HCT116 (cell line): ENCODE data around the gene GREB1L.

ENCODE experiments used
- CTCF ChIP-seq, 3 experiments: fragments of 200-600 bp in 1 of 3; sonication (generic) in 1 of 3; IDR thresholded peaks in 2 of 3; conservative IDR thresholded peaks in 1 of 3; 2 replicates each; pipeline ENCODE4 v1.5.1; 2012 to 2017; ENCODE audit warnings: low read depth in 2 of 3, low read length in 2 of 3, antibody characterized with exemption in 1 of 3, borderline replicate concordance in 1 of 3, control low read depth in 1 of 3, mild to moderate bottlenecking in 1 of 3, mixed read lengths in 1 of 3, mixed run types in 1 of 3, moderate library complexity in 1 of 3; ENCODE audit not compliant: insufficient read depth in 1 of 3
- EZH2 ChIP-seq: fragments of 200-600 bp; sonication (generic); IDR thresholded peaks from 2 replicates; pipeline ENCODE4 v1.6.1; 2017; ENCODE audit warnings: antibody characterized with exemption, mixed run types
- EZH2phosphoT487 ChIP-seq: fragments of 200-600 bp; IDR thresholded peaks from 2 replicates; pipeline ENCODE4 v1.6.1; 2018; ENCODE audit warnings: antibody characterized with exemption, borderline replicate concordance
- POLR2A ChIP-seq: IDR thresholded peaks from 2 replicates; pipeline ENCODE4 v1.7.0; 2011; ENCODE audit warnings: borderline replicate concordance; ENCODE audit not compliant: insufficient read depth, insufficient read length; ENCODE audit errors: extremely low read depth
- RAD21 ChIP-seq: IDR thresholded peaks from 2 replicates; pipeline ENCODE4 v1.6.1; 2012; ENCODE audit warnings: low read depth, mild to moderate bottlenecking
- ZNF274 ChIP-seq: fragments of 200-500 bp; sonication (Bioruptor generic); IDR thresholded peaks from 2 replicates; pipeline ENCODE4 v1.6.1; 2014; ENCODE audit warnings: mild to moderate bottlenecking, low read depth, low read length, inconsistent platforms

GRCh38 chr18:21321711-21322110, 79.7 kb downstream of the GREB1L start:
- TF ChIP-seq CTCF (IDR thresholded peaks at IDR 0.05 in 2 of 3, conservative IDR thresholded peaks at IDR 0.05 in 1 of 3; ENCODE audit: borderline replicate concordance in 1 of 3, insufficient read depth in 1 of 3, low read depth in 2 of 3, low read length in 2 of 3) (no peak), POLR2A (no peak), RAD21 (no peak), ZNF274 (no peak), EZH2 (no peak), EZH2phosphoT487 (no peak)
